Activated CD8-positive, alpha-beta T cell treated with anti-CD3 and anti-CD28 coated beads for 36 hours (primary cell): ENCODE data around the gene ARHGAP31. TPM values are rescaled to one million over a fixed set of nuclear protein-coding genes. Genes with fewer than 3 reads are reported as not detected.

ENCODE experiments used
- ATAC-seq: fragments of 200-7000 bp; cut with Tn5 transposase; one replicate; pipeline ENCODE4 v1.10.0; 2021; ENCODE audit warnings: mild to moderate bottlenecking, moderate library complexity
- CTCF ChIA-PET: fragments of 350-600 bp; sonication (Branson Sonifier 250); formaldehyde crosslinking; loops from one replicate; lab custom pipeline; 2021; ENCODE audit warnings: antibody characterized with exemption; lab: Charles Lee
- POLR2A ChIA-PET: fragments of 350-600 bp; sonication (Branson Sonifier 250); formaldehyde crosslinking; loops from one replicate; lab custom pipeline; 2021; ENCODE audit warnings: antibody characterized with exemption; lab: Charles Lee
- DNase-seq: peaks from one replicate; pipeline ENCODE4 v3.0.0-alpha.2; 2020
- H3K27ac Mint-ChIP-seq: one replicate; pipeline ENCODE4 v1.8.0; 2021; ENCODE audit warnings: mild to moderate bottlenecking, mixed read lengths
- H3K27me3 Mint-ChIP-seq: one replicate; pipeline ENCODE4 v1.8.0; 2021; ENCODE audit warnings: mixed read lengths
- H3K36me3 Mint-ChIP-seq: one replicate; pipeline ENCODE4 v1.8.0; 2021; ENCODE audit warnings: low read depth, mixed read lengths
- H3K4me1 Mint-ChIP-seq: one replicate; pipeline ENCODE4 v1.8.0; 2021; ENCODE audit warnings: low read depth, mixed read lengths
- H3K4me3 Mint-ChIP-seq: one replicate; pipeline ENCODE4 v1.8.0; 2021; ENCODE audit warnings: mild to moderate bottlenecking, moderate library complexity, mixed read lengths
- H3K9me3 Mint-ChIP-seq: one replicate; pipeline ENCODE4 v1.8.0; 2021; ENCODE audit warnings: mixed read lengths
- CTCF ChIP-seq: fragments of 200-600 bp; IDR thresholded peaks from one replicate; pipeline ENCODE4 v1.8.0; 2022; ENCODE audit warnings: antibody characterized with exemption, mild to moderate bottlenecking
- intact Hi-C: fragments of 100-400 bp; cut with micrococcal nuclease; formaldehyde crosslinking; loops from one replicate; pipeline ENCODE4 v1.10.0; 2022
- total RNA-seq, 2 experiments: library from RNA; stranded (reverse); gene quantifications; one replicate each; pipeline ENCODE4 v1.2.3, GENCODE V29; 2021

Gene ARHGAP31
- total RNA-seq, 2 experiments from 2014 or later: 6.6 to 8.0 TPM

GRCh38 chr3:119309591-119309990, 15.4 kb downstream of the ARHGAP31 start:
- DNase-seq (no peak), ATAC-seq (no peak)
- Mint-ChIP-seq H3K27ac (no peak overlapping the region), H3K4me1 (peaks cover 9% of the 10 kb centered on the region), H3K9me3 (no peaks in the 10 kb centered on the region), H3K4me3 (no peak overlapping the region), H3K27me3 (no peaks in the 10 kb centered on the region), H3K36me3 (peaks cover 9% of the 10 kb centered on the region)
- intact Hi-C loops: no loop called here
- CTCF ChIA-PET: interaction anchor here (0.9 to 1.1 kb wide), 2 partner anchors 13 to 34 kb away, joined by 3 to 4 read pairs; no protein-coding TSS in a partner anchor
- TF ChIP-seq CTCF: no peak
- POLR2A ChIA-PET: interaction anchor here (0.7 kb wide), 1 partner anchor 9 kb away, joined by 3 read pairs; no protein-coding TSS in a partner anchor

- Mint-ChIP-seq H3K27ac (no peak overlapping the region), H3K4me1 (peaks cover 9% of the 10 kb centered on the region), H3K36me3 (peaks cover 9% of the 10 kb centered on the region), H3K4me3 (no peak overlapping the region), H3K27me3 (no peaks in the 10 kb centered on the region), H3K9me3 (no peaks in the 10 kb centered on the region)
- intact Hi-C loops: no loop called here
- CTCF ChIA-PET: interaction anchor here (0.9 to 1.1 kb wide), 2 partner anchors 12 to 35 kb away, joined by 3 to 4 read pairs; no protein-coding TSS in a partner anchor
- ATAC-seq (no peak), DNase-seq (no peak)
- TF ChIP-seq CTCF: no peak
- POLR2A ChIA-PET: interaction anchor here (0.7 kb wide), 1 partner anchor 9 kb away, joined by 3 read pairs; no protein-coding TSS in a partner anchor
These were observed 15.9 kb downstream of the ARHGAP31 start for GRCh38 chr3:119310071-119310470.

GRCh38 chr3:119311081-119311925, 17.1 kb downstream of the ARHGAP31 start:
- Mint-ChIP-seq H3K9me3 (no peaks in the 10 kb centered on the region), H3K4me3 (no peak overlapping the region), H3K27ac (no peak overlapping the region), H3K27me3 (no peaks in the 10 kb centered on the region), H3K36me3 (peaks cover 9% of the 10 kb centered on the region), H3K4me1 (peaks cover 9% of the 10 kb centered on the region)
- TF ChIP-seq CTCF: no peak
- ChIA-PET POLR2A (interaction anchor here (1.2 to 1.4 kb wide), 3 partner anchors 11 to 16 kb away, joined by 3 to 6 read pairs (median 5); no protein-coding TSS in a partner anchor), CTCF (no interaction called here)
- DNase-seq (no peak), ATAC-seq (no peak)
- intact Hi-C loops: no loop called here

- DNase-seq (no peak), ATAC-seq (no peak)
- POLR2A ChIA-PET: interaction anchor here (1.1 to 1.6 kb wide), 2 partner anchors 9 to 15 kb away, joined by 5 read pairs; no protein-coding TSS in a partner anchor
- CTCF ChIA-PET: interaction anchor here (0.9 kb wide), 1 partner anchor 18 kb away, joined by 3 read pairs; no protein-coding TSS in a partner anchor
- H3K27me3 Mint-ChIP-seq: no peaks in the 10 kb centered on the region
- no peak overlapping the region for H3K27ac Mint-ChIP-seq
- H3K36me3 Mint-ChIP-seq: peaks cover 9% of the 10 kb centered on the region
- H3K9me3 Mint-ChIP-seq: no peaks in the 10 kb centered on the region
- H3K4me1 Mint-ChIP-seq: peaks cover 9% of the 10 kb centered on the region
- TF ChIP-seq CTCF: no peak
- intact Hi-C loops: no loop called here
- no peak overlapping the region for H3K4me3 Mint-ChIP-seq
These were observed 19.3 kb downstream of the ARHGAP31 start for GRCh38 chr3:119313461-119313860.

- peaks cover 9% of the 10 kb centered on the region for H3K36me3 Mint-ChIP-seq
These were observed 20.6 kb downstream of the ARHGAP31 start for GRCh38 chr3:119314821-119315220.

More at GRCh38 chr3:119314821-119315220, 20.6 kb downstream of the ARHGAP31 start:
- CTCF ChIA-PET: no interaction called here
- no peaks in the 10 kb centered on the region for H3K27me3 Mint-ChIP-seq
- POLR2A ChIA-PET: no interaction called here
- H3K4me1 Mint-ChIP-seq: peaks cover 19% of the 10 kb centered on the region
- no peaks in the 10 kb centered on the region for H3K9me3 Mint-ChIP-seq
- intact Hi-C loops: no loop called here
- TF ChIP-seq CTCF: no peak
- no peak overlapping the region for H3K4me3 Mint-ChIP-seq
- DNase-seq (no peak), ATAC-seq (no peak)
- no peak overlapping the region for H3K27ac Mint-ChIP-seq
